Hematopoietic multipotent progenitor cell treated with erythropoietin and hydrocortisone succinate and interleukin-3 and kit ligand, for 17 days (in vitro differentiated cells): ENCODE data around the gene ERCC8.
"Not testable (repeated sequence)": the region's sequence is repeated elsewhere in the genome, so short reads cannot be mapped to it uniquely, and the experiment has no call there.

ENCODE experiments used
- DNase-seq: peaks from one replicate; pipeline ENCODE4 v3.0.0-alpha.2; 2015; ENCODE audit warnings: low spot score

ERCC8 gene

GRCh38 chr5:60916646-60917045, 28.2 kb downstream of the ERCC8 start:
- no peak for DNase-seq

- no peak for DNase-seq
Measured at GRCh38 chr5:60903356-60903755, 41.5 kb downstream of the ERCC8 start.

GRCh38 chr5:60896991-60897390, 47.9 kb downstream of the ERCC8 start:
- DNase-seq: no peak

GRCh38 chr5:60893521-60893920, 51.3 kb downstream of the ERCC8 start:
- no peak for DNase-seq

GRCh38 chr5:60891667-60892066, 53.2 kb downstream of the ERCC8 start:
- no peak for DNase-seq

GRCh38 chr5:60888359-60889061, 56.4 kb downstream of the ERCC8 start:
- no peak for DNase-seq

- DNase-seq: no peak
Measured at GRCh38 chr5:60887746-60888145, 57.1 kb downstream of the ERCC8 start.

GRCh38 chr5:60887096-60887495, 57.8 kb downstream of the ERCC8 start:
- no peak for DNase-seq

- no peak for DNase-seq
Measured at GRCh38 chr5:60886158-60886557, 58.7 kb downstream of the ERCC8 start.

GRCh38 chr5:60883229-60883628, 61.6 kb downstream of the ERCC8 start:
- no peak for DNase-seq

- DNase-seq: no peak
Measured at GRCh38 chr5:60872892-60873291, 72.0 kb downstream of the ERCC8 start.

GRCh38 chr5:60870857-60871256, 74.0 kb downstream of the ERCC8 start:
- no peak for DNase-seq

GRCh38 chr5:60860572-60860971, 84.3 kb downstream of the ERCC8 start:
- not testable (repeated sequence) for DNase-seq

- DNase-seq: no peak
Measured at GRCh38 chr5:60856066-60856465, 88.8 kb downstream of the ERCC8 start.

- DNase-seq: no peak
Measured at GRCh38 chr5:60852940-60853339, 91.9 kb downstream of the ERCC8 start.

GRCh38 chr5:60852317-60852716, 92.6 kb downstream of the ERCC8 start:
- no peak for DNase-seq

- no peak for DNase-seq
Measured at GRCh38 chr5:60851626-60852025, 93.2 kb downstream of the ERCC8 start.

GRCh38 chr5:60846298-60846697, 98.6 kb downstream of the ERCC8 start:
- no peak for DNase-seq

GRCh38 chr5:60843936-60844905, 100.6 kb downstream of the ERCC8 start, which contains the start of gene ELOVL7:
ELOVL7 (minus strand) TSS chr5:60844269; CDS start chr5:60787397, 56,872 bp downstream.
- DNase-seq: no peak

- DNase-seq: no peak
Measured at GRCh38 chr5:60843386-60843935, 101.4 kb downstream of the ERCC8 start.

GRCh38 chr5:60842871-60843385, 101.9 kb downstream of the ERCC8 start:
- DNase-seq: no peak

- no peak for DNase-seq
Measured at GRCh38 chr5:60841361-60841760, 103.5 kb downstream of the ERCC8 start.

GRCh38 chr5:60836131-60836530, 108.7 kb downstream of the ERCC8 start:
- no peak for DNase-seq
